GM21825 (cell line): ENCODE measurements around the gene MAST4.
"Not testable (repeated sequence)": the region's sequence is repeated elsewhere in the genome, so short reads cannot be mapped to it uniquely, and the experiment has no call there.

ENCODE experiments used
- ATAC-seq: cut with Tn5 transposase; IDR thresholded peaks from one replicate; pipeline ENCODE4 v1.9.1; 2021; ENCODE audit warnings: mild to moderate bottlenecking, moderate library complexity; ENCODE audit not compliant: unreplicated experiment

The MAST4 gene

DNA sequence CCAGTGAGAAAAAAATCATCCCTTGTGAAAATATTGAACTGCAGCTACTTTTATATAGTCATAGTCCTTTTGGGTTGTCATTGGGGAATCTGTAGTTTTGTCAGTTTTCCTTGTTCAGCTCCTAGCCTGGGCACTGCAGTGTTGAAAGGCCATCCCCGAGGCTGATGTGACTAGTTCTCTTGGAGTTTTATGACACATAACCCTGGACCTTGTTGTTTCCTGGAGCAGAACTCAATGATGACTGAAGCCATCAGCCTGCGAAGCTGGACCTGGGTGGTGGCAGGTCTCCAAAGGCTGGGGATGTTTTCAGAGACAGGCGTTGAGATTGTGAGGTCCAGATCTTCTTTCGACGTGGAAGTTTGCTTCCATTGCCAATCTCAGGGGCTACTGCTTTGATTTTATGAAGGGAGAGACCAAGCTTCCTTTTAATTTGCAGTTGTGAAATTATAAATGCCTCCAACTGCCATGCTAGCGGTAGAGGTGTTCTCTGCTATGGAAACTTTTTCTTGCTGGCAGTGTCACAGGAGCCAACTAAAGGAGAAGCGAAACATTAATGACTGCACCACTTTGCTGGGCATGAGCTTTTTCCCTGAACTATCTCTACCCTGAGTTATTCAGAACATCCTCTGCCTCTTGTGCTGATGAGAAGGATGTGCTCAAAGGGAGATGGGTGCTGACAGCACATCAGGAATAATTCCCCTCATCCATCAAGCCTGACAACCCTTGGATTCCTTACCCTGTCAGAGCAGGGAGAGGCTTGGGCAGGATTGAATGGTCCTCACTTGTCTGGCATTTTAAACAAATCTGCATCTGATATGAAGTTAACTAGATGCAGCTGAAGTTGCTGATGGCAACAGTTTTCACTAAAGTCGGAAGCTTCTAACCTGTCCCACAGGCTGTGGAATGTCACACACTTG, 209.6 kb downstream of the MAST4 start:
- ATAC-seq: no peak

DNA sequence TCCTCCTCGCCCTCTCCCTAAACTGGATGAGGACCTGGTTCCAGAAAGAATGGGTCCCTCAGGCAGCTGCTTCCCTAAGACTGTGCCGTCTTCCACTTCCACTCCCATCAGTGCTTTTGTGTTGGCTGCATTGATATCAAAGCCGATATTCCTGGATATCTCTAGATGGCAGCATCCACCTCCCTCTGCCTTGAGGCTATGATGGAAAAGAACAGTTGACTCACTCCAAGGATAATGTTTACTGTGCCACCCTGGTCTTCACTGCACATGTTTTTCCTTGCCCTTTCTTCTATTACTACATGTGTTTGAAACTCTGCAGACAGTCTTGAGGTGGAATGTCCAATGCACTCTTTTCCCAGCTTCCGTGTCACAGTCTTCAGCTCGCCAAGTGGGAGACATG, 211.6 kb downstream of the MAST4 start:
- no peak for ATAC-seq

DNA sequence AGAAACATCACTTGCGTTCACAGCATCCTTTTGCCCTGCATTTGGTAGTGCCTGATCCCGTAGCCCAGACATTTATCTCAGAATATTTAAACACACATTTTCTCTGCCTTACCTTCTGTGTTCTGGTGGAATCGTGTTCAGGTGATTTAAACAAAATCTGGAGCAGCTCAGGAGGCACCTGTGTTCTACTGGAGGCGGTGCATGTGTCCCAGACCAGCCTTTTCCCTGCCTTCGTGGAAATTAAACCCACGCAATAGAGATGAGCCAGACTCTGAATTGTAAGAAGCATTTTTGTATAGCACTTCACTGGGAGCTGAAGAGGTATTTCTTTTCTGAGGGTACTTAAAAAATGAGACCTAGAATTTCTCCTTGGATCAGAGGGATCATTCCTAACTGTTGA, 212.5 kb downstream of the MAST4 start:
- ATAC-seq: no peak

DNA sequence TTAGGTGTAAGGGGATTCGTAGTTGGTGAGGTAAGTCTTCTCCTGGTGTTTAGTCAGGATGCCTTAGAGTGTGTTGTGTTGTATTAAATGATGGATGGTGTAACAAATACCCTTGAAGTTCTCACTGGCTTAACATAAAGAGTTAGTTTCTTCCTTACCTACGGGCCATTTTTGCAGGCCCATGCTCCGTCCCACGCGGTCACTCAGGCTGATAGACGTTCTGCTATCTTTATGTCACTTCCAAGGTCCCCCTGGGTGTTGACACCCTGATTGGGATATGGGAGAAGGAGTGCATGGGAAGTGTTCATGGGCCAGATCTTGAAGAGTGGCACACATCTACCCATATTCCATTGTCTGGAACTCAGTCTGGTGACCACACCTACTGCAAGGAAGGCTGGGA, 214.0 kb downstream of the MAST4 start:
- ATAC-seq: no peak

DNA sequence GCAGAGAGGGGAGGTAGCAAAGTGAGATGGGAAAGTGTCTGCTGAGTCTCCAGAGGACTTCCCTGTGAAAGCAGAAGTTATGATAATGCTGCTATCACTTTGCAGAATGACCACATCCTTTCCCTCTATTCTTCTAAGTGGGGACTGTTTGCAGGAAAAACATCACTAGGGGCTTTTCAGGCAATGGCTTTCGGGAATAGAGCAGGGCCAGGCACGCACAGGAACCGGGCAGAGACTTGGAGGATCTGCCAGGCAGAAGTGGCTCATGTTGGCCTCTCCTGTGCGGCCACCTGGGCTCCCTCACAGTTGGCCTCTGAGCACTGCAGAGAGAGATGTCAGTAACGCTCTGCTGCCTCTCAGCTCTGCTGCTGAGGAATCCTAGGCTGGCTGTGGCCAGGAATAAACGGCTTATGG, 214.7 kb downstream of the MAST4 start:
- ATAC-seq: no peak

DNA sequence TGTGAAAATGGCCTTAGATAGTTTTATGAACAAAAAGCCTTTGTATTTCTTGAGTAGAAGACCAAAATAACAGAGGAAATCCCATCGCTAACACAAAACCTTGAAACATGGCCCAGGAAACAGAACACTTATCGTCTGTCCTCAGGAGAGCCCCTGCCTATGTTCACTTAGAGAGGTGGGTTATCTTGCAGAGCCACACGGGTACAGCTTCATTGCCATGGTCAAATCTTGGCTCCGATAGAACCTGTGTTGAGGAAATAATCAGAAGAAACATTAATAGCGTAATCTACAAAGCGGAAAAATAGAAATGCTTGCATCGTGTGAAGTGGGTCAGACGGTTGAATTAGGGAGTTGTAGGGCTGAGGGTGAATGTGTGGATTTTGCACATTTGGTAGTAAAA, 216.1 kb downstream of the MAST4 start:
- ATAC-seq: no peak

DNA sequence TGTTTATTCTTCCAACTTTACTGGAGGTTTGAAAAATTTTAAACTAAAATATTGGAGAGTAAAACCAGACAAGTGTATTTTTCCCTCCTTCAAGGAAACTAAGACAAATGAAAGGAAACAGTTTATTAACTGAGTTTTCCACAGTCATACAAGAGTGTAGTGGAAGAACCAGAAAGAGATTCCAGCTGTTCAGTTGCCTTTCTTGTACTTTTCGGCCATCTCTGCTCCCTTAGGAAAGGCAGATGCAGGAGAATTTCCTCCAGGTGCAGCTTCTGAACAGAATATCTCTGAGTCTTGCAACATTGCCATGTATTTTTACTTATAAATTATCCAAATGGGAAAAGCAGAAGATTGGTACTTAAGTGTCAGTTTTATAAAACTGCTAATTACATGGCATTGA, 217.1 kb downstream of the MAST4 start:
- ATAC-seq: no peak

DNA sequence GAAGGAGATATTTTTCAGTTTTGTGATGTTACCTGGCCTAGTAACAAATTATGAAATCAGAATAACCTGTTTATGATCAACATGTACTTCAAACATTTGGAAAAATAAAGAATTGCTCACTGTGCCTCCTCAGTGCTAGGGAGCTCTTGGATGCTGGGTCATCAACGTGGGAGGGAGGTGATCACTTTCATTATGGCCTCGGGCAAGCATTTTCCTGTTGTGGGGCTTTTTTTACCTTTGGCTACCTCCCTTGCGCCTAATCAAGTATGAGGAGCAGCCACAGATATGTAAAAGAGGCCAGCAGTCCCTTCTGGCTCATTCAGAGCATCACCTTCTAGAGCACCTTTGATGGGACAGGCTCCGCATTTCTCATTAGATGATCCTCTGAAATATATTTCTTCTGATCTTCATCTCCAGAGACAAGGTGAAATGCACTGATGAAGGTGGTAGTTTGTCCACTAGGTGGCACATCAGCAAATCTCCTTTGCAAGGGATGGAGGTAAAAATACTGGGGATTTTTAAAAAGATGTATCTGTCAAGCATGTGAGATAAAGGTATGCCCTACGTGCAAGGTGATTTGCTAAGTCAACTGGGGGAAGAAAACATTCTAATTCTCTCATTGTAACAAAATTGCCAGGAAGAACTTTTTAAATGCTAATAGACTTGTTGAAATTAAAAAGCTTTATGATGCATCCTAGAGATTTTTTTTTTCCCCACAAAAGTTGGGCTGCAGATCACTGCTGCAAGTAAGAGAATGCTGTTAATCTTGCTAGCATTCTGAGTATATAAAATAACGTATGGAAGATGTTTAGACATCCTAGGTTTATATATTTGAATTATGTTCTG, 218.2 kb downstream of the MAST4 start:
- ATAC-seq: no peak

DNA sequence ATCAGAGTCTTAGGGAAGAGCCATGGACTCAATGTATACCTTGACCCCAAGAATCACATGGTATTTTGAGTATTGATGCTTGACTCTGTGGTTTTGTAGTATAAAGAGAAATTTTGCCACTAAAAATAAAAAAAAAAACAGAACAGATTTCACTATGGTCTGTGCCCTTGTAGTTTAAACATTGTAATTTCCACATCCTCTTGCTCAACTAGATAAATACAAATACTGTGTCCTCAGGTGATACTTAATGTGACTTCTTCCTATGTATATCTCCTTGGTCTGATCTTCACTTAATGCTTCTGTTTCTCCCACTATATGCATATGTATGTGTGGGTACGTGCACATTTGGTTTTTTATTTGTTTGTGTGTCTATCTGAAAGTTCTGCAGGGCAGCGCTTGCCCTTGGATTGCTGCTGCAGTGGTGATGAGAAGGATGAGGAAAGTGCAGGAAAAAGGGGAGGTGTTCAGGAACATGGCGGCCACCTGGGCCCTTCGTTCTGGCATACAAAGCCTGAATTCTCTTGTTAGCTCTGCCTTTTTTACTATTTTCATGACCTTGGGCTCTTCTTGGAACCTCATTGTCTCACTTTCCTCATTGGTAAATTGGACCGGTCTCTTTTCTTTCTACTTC, 222.2 kb downstream of the MAST4 start:
- ATAC-seq: no peak

DNA sequence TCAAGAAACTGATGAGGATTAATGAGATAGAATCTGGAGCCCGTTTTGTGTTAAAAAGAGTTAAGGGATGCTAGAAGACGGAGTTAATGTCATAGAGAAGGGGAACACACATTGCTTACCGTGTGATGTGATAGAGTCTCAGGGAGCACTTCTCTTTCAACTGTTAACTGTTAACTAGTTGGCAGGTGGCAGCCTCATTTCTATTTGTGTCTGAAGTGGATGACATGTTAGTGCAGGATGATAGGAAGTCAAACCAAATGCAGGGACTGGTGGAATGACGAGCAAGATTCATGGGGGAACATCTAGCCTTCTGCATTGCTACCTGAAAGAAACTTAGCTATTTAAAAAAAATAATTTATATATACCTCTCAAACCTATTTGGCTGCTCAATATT, 222.7 kb downstream of the MAST4 start:
- ATAC-seq: no peak

DNA sequence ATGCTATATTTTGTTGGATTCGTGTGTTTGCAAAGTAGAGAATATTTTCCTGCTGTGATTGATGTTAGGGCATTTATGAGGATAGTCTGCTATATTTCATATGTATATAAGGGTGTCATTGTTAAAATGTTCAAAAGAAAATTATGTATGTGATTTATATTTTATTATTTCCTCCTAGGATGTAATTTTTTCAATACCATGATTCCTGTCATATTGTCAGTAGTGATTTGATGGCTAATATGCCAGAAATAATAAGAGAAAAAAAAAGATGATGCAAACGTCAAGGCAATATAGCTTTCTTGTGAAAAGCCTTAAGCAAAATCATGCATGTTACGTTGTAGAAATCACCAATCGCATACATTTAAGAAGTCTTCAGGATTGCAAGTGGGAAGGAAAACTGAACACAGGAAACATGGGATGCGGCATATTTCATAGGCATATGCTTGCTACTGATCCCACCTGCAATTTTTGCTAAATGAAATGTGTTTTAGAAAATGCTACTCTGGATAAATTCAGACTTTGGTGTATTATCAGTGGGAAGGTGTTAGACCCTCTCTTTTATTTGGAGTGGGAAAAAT, 224.5 kb downstream of the MAST4 start:
- ATAC-seq: no peak

DNA sequence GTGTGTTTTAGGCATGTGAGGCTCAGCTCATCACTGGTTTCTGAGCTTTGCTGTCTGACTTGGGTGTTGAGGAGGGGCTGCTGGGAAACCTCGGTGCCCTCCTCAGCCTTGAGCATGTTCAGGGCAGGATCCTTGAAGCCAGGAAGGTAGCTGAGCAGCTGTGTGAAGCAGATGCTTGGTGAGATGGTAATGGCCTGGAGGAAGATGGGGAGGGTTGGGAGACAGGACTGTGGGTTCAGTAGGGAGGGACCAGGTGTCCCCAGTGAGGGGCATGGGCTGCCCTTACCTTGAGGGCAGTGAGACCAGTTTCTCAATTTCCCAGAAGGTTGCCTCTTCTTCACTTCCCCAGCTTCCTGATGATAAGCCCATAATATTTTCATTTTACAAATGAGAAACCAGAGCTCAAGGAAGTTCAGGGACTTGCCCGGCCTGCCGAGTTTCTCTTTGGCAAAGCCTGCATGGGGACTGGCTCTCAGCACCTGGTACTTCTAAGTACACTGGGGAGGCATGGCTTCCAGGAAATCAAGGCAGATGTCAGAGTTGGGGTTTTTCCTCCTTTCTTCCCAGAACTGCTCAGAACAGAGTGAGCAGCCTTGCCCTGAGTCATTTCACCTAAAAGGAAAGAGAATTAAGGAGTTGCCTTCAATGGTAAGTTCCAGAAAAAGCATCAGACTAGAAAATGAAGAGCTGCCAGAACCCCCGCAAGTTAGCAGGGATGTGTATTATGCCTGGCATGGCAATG, 225.7 kb downstream of the MAST4 start:
- no peak for ATAC-seq

DNA sequence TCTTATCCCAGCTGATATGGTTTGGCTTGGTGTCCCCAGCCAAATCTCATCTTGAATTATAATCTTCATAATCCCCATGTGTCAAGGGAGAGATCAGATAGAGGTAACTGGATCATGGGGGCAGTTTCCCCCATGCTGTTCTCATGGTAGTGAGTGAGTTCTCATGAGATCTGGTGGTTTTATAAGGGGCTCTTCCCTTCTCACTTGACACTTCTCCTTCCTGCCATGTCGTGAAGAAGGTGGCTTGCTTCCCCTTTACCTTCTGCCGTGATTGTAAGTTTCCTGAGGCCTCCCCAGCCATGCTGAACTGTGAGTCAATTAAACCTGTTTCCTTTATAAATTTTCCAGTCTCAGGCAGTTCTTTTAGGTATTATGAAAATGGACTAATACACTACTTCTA, 226.7 kb downstream of the MAST4 start:
- ATAC-seq: not testable (repeated sequence)

DNA sequence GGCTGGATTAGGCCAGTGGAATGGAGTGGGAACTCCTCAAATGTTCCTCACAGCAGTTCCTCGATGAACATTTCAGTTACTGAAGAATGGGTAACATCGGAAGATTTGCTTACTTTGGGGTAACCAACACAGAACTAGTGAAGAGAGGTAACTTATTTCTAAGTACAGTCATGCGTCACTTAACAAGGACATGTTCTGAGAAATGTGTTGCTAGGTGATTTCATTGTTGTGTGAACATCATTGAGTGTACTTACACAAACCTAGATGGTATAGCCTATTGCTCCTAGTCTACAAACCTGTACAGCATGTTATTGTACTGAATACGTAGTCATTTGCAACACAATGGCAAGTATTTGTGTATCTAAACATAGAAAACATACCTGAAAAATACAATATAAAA, 228.3 kb downstream of the MAST4 start:
- ATAC-seq: no peak

DNA sequence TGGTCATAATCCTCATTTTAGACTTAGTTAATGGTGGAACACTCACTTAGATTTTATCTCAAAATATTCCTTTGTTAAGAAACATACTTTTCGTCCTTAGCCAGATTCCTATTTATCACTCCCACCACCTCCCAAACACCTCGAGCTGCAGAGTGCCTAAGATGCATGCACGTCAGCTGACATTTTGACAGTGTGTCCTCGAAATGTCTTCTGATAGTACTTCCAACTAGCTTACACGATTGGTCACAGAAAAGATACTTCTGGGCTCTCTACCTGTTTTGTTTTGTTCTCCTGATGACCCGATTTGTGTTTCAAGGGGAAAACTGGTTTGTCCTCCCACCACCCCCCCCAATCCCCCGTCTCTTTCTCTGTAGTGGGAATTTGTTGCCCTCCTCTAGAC, 230.1 kb downstream of the MAST4 start:
- no peak for ATAC-seq

DNA sequence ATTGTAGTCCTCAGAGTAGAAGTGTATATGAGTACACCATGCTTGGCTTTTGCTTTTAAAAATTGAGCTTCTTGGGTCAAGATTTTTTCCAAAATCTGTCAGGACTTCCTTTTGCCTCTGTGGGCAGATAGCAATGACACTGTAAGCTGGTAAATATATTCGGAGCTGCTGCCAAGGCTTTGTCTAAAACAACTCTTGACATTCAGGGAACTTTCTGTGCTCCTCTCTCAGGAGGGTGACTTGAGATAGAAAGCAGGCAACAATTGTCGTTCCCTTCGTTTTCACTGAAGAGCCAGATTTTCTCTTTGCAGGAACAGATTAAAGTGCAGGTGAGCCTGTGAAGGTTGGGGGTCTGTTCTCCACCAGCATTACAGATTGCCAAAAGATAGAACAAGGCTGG, 230.5 kb downstream of the MAST4 start:
- ATAC-seq: no peak

DNA sequence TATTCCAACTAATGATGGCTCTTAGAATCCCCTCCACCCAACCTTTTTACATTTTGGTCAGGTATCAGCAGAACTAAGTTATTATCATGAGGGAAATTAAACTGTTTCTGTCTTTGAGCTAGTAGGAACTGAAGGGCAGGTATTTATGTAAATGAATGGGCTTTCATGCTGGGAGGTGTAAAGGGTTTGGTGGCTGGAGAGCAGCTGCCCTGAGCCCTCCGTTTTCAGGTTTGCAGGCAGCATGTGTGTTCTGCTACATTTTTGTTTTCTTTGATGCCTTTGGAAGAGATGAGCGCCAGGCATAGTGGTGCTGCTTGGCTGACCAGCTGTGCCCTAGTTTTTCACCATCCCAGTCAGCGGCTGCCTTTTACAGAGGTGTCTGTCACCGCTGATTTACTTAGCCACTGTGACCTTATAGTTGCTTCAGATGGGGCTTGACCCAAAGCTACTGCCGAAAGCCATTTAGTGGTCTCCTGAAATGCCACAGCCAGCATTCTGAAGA, 231.9 kb downstream of the MAST4 start:
- no peak for ATAC-seq

DNA sequence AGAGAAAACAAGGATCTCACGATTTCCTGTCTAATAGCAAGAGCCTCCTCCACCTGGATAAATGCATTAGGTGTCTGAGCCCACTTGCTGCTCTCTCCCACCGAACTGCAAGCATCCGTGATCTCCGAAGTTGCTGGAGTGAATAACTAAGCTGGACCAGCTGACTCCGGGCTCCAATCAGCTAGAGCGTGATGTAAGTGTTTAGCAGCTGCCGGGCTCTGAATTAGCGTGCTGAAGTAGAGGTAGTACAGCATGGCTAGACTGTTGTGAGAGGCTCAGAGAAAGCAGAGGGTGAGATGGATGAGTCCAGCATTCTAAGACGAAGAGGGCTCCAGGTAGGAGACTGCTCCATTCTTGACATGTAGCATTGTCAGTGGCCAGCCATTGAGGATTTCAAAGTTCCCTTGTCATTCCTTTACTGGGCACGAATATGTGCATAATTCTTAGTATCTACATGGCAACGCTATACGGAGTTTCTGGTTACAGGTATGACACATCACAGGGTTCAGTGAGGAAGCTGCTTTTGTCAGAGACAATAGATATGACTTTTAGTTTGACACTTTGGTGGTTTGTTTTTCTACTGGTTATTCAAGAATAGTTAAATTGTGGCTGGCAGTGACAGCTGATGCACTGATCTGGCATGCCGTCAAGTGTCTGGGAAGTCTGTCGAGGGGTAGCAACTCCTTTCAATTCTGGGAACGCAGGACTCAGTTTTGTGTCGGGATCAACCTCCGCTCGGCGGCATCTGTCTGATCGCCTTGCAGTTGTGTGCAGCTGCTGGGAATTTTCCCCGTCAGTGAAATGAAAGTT, 232.6 kb downstream of the MAST4 start:
- ATAC-seq: no peak

DNA sequence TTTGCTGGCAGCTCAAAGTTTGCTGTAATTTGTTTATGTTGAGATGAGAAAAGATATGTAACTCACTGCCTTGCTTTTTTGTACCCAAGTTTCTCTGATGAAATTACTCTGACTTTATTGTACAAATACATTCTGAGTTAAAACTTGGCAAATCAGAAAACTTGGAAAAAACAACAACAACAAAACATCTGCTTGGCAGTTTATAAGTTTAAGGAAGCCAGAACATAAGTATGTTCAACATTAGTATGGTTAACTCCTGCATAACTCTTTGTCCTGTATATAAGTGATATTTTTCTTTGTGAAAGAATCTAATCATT, 233.1 kb downstream of the MAST4 start:
- ATAC-seq: no peak

DNA sequence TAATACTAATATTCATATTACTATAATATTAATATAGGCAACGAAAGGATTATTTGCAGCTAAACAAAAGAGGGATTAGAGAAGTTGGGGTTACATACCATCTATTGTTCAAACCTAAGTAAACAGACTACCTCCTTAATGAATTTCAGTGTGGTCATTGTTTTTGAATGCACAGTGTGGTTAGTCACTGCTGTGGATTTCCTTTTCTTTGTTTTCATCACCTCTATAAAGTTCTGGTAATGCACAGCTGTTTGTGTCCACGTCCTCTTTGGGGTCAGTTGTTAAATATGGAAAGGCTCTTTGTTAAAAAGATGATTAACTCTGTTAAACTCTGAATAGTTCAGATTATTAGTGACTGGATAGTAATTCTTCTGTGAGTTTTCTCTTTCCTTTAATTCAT, 233.6 kb downstream of the MAST4 start:
- no peak for ATAC-seq
